GM12892 (cell line): Measurements from ENCODE around the gene CD93.

ENCODE experiments used
- POLR2A ChIP-seq: IDR thresholded peaks from 2 replicates; pipeline ENCODE4 v1.6.1; 2011; ENCODE audit warnings: low read depth, low read length, control low read depth
- POLR2AphosphoS5 ChIP-seq: IDR thresholded peaks from 2 replicates; pipeline ENCODE4 v1.6.1; 2011; ENCODE audit warnings: low read depth, low read length, control low read depth
- TAF1 ChIP-seq: IDR thresholded peaks from 2 replicates; pipeline ENCODE4 v1.6.1; 2011; ENCODE audit warnings: low read depth, mild to moderate bottlenecking, control low read depth, low read length, borderline replicate concordance

DNA sequence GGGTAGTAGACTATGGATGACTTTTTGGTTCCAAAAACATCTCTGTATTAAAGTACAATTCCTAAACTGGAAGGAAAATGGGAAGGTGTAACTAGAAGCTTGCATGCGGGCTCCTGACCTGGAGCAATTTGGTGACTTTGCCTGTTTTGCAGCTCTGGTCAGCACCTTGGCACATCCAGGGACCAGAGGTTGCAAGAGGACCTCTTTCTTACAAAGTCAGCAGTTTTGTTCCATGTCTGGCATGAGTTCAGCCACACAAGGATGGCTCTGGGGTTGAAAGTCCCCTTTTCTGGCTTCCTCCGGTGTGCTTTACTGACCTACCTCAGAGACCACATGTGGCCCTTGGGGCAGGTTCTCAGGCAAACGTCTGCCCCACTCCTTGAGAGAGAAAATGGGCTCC lies 22.7 kb upstream of the CD93 start:
- TF ChIP-seq POLR2AphosphoS5 (no peak), POLR2A (no peak), TAF1 (no peak)
